Effector memory CD8-positive, alpha-beta T cell (primary cell): ENCODE results near the gene CLCN1.
"Not testable (repeated sequence)": the region's sequence is repeated elsewhere in the genome, so short reads cannot be mapped to it uniquely, and the experiment has no call there.

Experiments used
- ATAC-seq: fragments of 150-1000 bp; cut with Tn5 transposase; replicated peaks from 2 replicates; pipeline ENCODE4 v1.10.0; 2021; ENCODE audit warnings: mild to moderate bottlenecking, moderate library complexity
- DNase-seq, 3 experiments: peaks; one replicate each; pipeline ENCODE4 v3.0.0; 2021
- H3K27ac Mint-ChIP-seq, 2 donors: one replicate each; pipeline ENCODE4 v1.8.0; 2022; ENCODE audit warnings: mild to moderate bottlenecking in 2 of 2, mixed read lengths in 2 of 2, moderate library complexity in 2 of 2
- H3K27me3 Mint-ChIP-seq, 2 donors: one replicate each; pipeline ENCODE4 v1.8.0; 2022; ENCODE audit warnings: mixed read lengths in 2 of 2
- H3K36me3 Mint-ChIP-seq: one replicate; pipeline ENCODE4 v1.8.0; 2022; ENCODE audit warnings: mild to moderate bottlenecking, moderate library complexity, mixed read lengths; ENCODE audit not compliant: insufficient read depth
- H3K4me1 Mint-ChIP-seq, 2 donors: one replicate each; pipeline ENCODE4 v1.8.0; 2022; ENCODE audit warnings: low read depth in 2 of 2, mixed read lengths in 2 of 2
- H3K4me3 Mint-ChIP-seq, 2 donors: one replicate each; pipeline ENCODE4 v1.8.0; 2022; ENCODE audit warnings: mild to moderate bottlenecking in 2 of 2, mixed read lengths in 2 of 2, moderate library complexity in 2 of 2
- H3K9me3 Mint-ChIP-seq, 2 donors: one replicate each; pipeline ENCODE4 v1.8.0; 2022; ENCODE audit warnings: mixed read lengths in 2 of 2

CLCN1 gene

DNA sequence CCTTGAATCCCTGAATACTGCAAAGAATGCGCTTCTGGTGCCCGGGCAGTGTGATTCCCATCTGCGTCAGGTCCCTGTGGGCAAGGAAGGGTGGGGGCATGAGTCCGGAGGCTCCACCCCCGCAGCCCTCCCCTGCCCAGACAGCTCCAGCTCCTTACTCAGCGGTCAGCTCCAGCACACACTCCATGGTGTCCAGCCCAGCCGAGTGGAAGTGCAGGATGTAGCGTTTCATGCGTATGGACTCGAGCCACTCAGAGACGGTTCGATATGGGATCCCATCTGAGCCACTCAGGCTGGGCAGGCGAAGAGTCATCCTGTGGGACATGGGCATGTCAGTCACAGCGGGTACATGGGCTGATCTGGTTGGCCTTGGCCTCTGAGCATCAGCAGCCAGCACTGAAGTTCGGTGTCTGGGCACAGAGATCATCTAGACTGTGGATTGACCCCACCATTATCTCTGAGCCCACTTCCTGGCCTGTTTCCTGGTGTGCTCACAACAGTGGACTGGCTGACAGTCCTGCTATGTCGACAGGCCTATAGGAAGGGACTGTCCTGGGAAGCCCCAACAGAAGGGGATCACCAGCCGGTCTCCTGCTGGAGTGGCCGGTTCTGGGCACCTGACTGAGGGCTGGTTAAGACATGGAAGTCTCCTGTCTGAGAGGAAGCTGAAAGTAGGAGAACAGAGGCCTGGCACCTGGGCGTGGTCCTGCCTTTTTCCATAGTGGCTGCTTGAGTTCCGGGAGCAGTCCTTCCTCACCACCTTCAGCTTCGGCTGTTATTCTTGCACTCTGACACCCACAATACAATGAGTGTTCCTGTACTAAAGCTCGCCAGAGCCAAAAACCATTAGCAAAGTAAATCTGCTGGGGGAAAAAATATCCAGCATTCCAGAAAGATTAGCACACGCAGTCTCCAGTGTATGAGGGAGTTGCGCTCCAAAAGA, 75.8 kb downstream of the CLCN1 start:
- H3K4me1 Mint-ChIP-seq = peaks cover 17 to 19% of the 10 kb centered on the region in 2 donors
- H3K36me3 Mint-ChIP-seq = peaks cover 27% of the 10 kb centered on the region
- no peaks in the 10 kb centered on the region for H3K27me3 Mint-ChIP-seq
- H3K27ac Mint-ChIP-seq = peak overlapping the region in 1 of 2 donors; percentile 57
- H3K9me3 Mint-ChIP-seq = no peaks in the 10 kb centered on the region
- ATAC-seq (no peak), DNase-seq (no peak)
- H3K4me3 Mint-ChIP-seq = no peak overlapping the region

DNA sequence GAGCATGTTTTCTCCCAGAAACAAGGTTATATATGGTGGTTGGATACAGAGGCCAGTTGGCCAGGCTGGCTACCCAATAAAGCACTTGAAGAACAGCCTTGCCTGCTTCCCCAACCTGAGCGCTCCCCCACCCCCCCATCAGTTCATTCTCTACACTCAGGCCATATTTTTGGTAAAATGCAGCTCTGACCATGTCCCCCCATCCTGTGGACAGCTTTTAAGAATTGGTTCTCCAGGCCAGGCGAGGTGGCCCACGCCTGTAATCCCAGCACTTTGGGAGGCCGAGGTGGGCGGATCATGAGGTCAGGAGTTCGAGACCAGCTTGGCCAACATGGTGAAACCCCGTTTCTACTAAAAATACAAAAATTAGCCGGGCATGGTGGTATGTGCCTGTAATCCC, 76.5 kb downstream of the CLCN1 start:
- not testable (repeated sequence) for DNase-seq, H3K9me3 Mint-ChIP-seq, ATAC-seq, H3K4me3 Mint-ChIP-seq, H3K27me3 Mint-ChIP-seq
- Mint-ChIP-seq H3K27ac (peak overlapping the region; percentile 22 to 49), H3K36me3 (peaks cover 27% of the 10 kb centered on the region), H3K4me1 (peaks cover 17 to 19% of the 10 kb centered on the region in 2 donors)

DNA sequence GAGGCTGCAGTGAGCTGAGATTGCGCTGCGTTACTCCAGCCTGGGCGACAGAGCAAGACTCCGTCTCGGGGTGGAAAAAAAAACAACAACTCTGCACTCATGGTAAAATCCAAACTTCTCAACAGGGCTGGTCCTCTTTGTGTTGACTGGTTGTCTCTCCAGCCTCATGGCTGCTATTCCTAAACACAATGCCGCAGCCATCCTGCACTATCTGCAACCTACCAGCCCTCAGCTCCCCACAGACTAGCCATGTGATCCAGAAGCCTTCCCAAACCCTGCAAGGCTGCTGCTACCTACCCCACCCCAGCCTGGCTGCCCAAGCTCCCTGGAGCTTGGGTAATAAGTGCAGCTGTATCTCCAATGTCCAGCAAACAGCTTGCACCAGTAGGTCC, 77.0 kb downstream of the CLCN1 start:
- no peaks in the 10 kb centered on the region for H3K9me3 Mint-ChIP-seq
- ATAC-seq (no peak), DNase-seq (no peak)
- H3K27me3 Mint-ChIP-seq = no peaks in the 10 kb centered on the region
- peak overlapping the region; percentile 22 to 49 for H3K27ac Mint-ChIP-seq
- H3K4me3 Mint-ChIP-seq = no peak overlapping the region
- peaks cover 17 to 19% of the 10 kb centered on the region in 2 donors for H3K4me1 Mint-ChIP-seq
- peaks cover 22% of the 10 kb centered on the region for H3K36me3 Mint-ChIP-seq

DNA sequence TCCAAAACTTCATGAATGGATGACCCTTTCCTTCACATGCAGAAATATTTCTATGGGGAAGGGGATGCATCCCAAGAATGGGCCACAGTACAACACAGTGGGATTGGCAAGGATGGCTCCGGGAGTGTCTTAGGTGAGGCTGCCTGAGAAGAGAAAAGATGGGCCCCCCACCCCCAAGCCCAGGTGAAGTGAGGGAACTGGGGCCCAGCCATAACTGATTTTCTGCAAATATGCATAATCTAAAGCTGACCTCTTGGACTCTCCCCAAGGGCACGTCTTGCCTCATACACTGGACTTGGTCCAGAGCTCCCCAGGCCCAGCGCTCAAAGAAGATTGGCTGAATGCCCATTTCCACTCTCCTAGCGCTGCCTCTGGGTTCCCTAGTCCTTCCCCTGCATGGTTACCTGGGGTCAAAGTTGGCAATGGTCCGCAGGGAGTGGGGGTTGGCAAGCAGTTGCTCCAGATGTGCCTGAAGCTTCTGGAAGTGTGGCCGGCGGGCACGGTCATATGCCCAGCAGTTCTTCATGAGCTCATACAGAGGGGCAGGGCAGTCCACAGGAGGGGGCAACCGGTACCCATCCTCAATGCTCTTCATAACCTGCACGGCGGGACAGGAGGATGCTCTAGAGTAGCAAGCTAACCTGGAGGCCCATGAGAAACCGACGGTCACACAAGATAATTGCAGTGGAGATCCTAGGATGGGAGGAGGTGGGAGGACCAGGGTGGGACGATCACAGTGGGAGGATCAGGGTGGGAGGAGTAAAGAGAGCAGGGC, 77.5 kb downstream of the CLCN1 start:
- no peak for DNase-seq
- no peak for ATAC-seq

DNA sequence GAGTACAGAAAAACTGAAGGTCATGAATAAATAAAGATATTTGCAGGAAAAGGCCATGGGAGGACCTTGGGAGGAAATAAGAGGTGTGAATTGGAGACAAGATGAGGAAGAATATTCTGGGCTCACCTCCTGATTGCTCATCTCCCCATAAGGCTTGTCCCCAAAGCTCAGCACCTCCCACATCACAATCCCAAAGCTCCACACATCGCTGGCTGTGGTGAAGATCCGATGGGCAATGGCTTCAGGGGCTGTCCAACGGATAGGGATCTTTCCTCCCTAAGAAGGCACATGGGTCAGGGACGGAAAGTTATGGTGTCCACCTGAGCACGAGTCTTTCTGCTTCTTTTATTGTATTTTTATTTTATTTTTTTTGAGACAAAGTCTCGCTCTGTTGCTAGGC, 78.2 kb downstream of the CLCN1 start:
- ATAC-seq (no peak), DNase-seq (no peak)
- Mint-ChIP-seq H3K9me3 (no peaks in the 10 kb centered on the region), H3K36me3 (peaks cover 19% of the 10 kb centered on the region), H3K27me3 (no peaks in the 10 kb centered on the region), H3K27ac (no peak overlapping the region), H3K4me1 (peaks cover 17 to 19% of the 10 kb centered on the region in 2 donors), H3K4me3 (no peak overlapping the region)

More for the DNA sequence above, 77.5 kb downstream of the CLCN1 start:
- no peaks in the 10 kb centered on the region for H3K27me3 Mint-ChIP-seq
- H3K4me3 Mint-ChIP-seq = no peak overlapping the region
- no peaks in the 10 kb centered on the region for H3K9me3 Mint-ChIP-seq
- peaks cover 17 to 19% of the 10 kb centered on the region in 2 donors for H3K4me1 Mint-ChIP-seq
- peak overlapping the region in 1 of 2 donors; percentile 49 for H3K27ac Mint-ChIP-seq
- peaks cover 19% of the 10 kb centered on the region for H3K36me3 Mint-ChIP-seq

DNA sequence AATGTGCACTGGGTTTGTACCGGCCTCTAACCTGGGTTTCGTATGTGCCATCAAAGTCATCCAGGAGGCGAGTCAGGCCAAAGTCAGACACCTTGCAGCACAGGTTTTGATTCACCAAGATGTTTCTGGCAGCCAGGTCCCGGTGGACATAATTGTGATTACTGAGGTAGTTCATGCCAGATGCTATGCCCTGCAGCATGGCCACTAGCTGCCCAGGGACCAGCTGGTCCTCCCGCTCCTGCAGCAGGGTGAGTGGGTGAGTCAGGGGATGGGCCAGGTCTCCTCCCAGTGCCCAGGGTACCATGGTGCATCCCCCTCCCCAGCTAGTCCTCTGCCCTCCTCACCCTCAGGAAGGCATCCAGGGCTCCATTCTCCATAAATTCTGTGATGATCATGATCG, 78.9 kb downstream of the CLCN1 start:
- no peak overlapping the region for H3K4me3 Mint-ChIP-seq
- ATAC-seq = no peak
- H3K9me3 Mint-ChIP-seq = no peaks in the 10 kb centered on the region
- peaks cover 13 to 16% of the 10 kb centered on the region in 2 donors for H3K4me1 Mint-ChIP-seq
- no peaks in the 10 kb centered on the region for H3K27me3 Mint-ChIP-seq
- DNase-seq = no peak
- peak overlapping the region in 1 of 2 donors; percentile 83 for H3K27ac Mint-ChIP-seq
- H3K36me3 Mint-ChIP-seq = peaks cover 19% of the 10 kb centered on the region

DNA sequence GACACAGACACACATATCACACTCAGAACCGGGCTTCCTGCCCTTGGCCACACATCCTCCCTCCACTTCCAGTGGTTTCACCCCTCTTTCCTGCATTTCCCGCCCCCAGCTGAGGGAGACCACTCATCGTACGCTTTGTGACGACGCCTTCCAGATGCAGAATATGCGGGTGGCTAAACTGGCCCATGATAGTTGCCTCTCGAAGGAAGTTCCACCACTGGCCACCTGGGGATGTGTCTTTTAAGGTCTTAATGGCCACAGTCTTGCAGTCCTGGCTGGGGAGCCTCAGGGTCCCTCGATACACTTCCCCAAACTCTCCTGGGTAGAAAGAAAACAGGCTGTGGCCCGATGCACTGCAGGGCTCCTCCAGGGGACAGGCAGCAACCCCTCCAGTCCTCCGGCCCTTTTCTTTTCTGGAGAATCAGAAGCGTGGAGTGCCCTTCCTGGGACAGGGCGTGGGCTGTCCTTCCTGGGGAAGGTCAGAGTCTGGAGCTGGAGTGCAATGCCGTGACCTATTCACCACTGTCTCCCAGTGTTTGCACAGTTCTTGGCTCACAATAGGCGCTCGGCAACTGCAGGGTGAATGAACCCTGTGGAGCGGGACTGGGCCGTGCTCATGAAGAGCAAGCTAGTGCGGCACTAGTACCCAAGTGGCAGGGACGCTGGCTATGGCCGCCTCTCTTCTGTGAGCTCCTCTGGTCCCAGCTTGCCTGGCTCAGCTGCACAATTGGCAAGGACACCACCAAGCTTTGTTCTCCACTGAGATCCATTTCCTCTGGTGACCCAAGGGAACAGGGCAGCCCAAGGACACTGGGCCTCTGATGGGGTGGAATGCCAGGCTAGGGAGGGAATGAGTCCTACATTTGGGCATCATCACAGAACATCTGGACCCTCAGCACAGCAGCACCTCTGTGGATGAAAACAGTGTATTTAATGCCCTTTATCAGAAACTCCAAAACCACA, 79.6 kb downstream of the CLCN1 start:
- peaks cover 12% of the 10 kb centered on the region for H3K36me3 Mint-ChIP-seq
- peaks cover 10 to 15% of the 10 kb centered on the region in 2 donors for H3K4me1 Mint-ChIP-seq

DNA sequence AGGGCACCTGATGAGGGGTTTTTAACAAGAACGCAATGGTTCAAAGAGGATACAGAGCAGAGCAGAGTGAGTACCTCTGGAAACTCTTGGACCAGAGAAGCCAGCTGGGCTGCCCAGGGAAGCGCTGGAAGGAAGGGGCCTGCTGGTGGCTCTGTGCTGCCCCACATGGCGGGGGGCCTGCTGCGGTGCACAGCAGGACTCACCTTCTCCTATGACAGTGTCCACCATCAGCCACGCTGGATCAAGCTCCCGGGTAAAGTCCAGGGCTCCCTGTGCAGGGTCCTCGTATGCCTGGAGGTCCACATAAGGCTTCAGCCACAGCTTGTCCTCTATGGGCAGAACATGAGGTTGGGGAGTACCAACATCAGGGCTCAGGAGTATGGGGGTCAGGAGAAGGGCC, 80.3 kb downstream of the CLCN1 start:
- peaks cover 10 to 15% of the 10 kb centered on the region in 2 donors for H3K4me1 Mint-ChIP-seq
- no peaks in the 10 kb centered on the region for H3K9me3 Mint-ChIP-seq
- ATAC-seq (no peak), DNase-seq (no peak)
- H3K27ac Mint-ChIP-seq = no peak overlapping the region
- peaks cover 6% of the 10 kb centered on the region for H3K36me3 Mint-ChIP-seq
- no peak overlapping the region for H3K4me3 Mint-ChIP-seq
- H3K27me3 Mint-ChIP-seq = no peaks in the 10 kb centered on the region

More for the DNA sequence above, 79.6 kb downstream of the CLCN1 start:
- ATAC-seq = peak; percentile 50
- peak overlapping the region in 1 of 2 donors; percentile 7 for H3K4me3 Mint-ChIP-seq
- peak overlapping the region in 1 of 2 donors; percentile 83 for H3K27ac Mint-ChIP-seq
- H3K27me3 Mint-ChIP-seq = no peaks in the 10 kb centered on the region
- no peak for DNase-seq
- H3K9me3 Mint-ChIP-seq = no peaks in the 10 kb centered on the region

DNA sequence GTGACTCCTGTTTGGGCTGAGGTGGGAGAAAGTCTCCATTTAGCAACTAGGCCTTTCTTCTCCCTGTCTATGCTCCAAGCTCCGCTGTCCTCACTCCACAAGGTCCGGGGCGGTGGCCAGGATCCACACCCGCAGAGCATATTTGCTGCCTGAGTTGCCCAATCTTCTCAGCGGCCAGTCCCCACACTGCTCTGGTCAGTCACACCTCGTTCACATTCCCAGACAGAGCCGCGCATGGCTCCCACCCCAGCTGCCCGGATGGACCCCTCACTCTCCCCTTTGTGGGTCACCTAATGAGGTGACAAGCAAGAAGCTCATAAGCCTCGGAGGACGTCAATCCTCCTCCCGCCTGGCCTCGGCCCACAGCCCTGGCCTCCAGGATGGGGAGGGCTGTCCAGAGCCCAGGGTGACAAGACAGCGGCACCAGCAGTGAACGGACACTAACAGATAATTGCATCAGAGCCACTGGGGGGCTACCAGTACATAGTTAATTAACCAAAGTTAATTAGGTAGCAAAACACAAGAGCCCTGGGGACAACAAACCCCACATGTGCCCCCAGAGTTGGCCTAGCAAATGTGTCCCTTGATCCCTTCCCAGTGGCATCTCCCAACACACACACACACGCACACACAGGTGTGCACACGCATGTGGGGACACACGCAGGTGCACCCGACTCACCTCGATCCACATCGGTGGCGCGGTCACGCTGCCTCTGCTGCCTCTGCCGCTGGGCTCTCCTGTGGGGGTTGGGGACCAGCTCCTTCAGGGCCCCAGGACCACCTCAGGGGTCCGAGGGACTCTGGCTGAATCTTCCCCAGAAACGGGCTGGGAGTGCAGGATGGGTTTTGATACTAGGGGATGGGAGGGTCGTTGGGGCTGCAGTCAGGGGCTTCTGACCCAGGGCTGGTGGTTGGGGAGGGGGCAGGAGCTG, 81.0 kb downstream of the CLCN1 start:
- peaks cover 10 to 15% of the 10 kb centered on the region in 2 donors for H3K4me1 Mint-ChIP-seq
- H3K9me3 Mint-ChIP-seq = no peaks in the 10 kb centered on the region
- no peaks in the 10 kb centered on the region for H3K27me3 Mint-ChIP-seq
- no peak overlapping the region for H3K4me3 Mint-ChIP-seq
- peaks cover 3% of the 10 kb centered on the region for H3K36me3 Mint-ChIP-seq
- no peak for DNase-seq
- ATAC-seq = no peak
- H3K27ac Mint-ChIP-seq = no peak overlapping the region

DNA sequence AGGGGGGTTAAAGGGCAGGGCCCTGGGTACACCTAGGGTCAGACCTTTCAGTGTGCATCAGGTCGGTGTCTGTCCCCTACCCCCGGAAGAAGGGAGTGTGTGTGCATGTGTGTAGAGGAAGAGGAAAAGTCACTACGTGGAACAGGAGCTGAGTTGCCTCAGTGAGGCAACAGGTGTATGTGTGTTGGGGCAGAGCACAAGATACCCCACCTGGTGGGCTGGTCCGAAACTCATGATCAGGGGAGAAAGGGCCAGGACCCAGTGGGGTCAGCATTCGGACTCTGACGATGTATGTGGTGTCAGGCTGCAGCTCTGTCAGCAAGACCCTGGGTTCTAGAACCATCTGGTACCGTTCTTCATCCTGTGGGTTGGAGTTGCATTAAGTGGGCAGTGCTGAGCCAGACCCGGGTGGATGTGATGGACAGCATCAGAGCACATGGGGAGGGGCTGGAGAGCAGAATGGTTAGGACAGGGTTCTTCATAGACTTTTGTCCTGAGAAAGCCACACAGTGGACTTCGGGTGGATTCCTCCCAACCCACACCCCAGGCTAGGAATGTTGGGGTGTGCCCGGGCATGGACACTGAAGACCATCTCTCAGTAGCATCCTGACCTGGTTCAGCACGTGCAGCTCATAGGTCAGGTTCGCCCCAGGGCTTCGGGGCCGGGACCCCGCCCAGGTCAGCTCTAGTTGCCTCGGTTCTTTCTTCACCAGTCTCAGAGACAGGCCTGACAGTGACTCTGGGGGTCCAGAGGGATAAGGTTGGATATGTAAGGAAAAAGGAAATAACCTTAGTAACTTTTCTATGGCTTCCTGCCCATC, 82.0 kb downstream of the CLCN1 start:
- Mint-ChIP-seq H3K27ac (no peak overlapping the region), H3K27me3 (no peaks in the 10 kb centered on the region), H3K4me3 (no peak overlapping the region), H3K4me1 (peaks cover 10 to 14% of the 10 kb centered on the region in 2 donors), H3K9me3 (no peaks in the 10 kb centered on the region), H3K36me3 (peaks cover 3% of the 10 kb centered on the region)
- ATAC-seq = no peak
- DNase-seq = no peak

DNA sequence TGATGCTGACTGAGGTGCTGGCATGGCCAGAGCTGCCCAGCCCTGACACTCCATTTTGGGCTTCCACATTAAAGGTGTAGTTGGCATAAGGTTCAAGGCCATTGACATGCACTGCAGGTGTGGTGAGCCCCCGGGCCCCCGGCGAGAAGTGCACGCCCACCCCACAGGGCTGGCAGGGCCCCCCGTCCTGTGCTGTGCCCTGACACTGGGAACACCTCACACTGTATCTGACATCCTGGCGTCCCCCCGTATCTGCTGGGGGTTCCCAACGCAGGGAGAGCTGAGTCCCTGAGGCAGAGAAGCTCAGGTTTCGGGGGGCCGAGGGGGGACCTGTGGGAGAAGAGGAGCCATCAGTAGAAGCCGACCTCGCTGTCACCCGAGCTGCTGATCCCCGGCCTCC, 82.7 kb downstream of the CLCN1 start:
- Mint-ChIP-seq H3K36me3 (peaks cover 3% of the 10 kb centered on the region), H3K4me1 (peaks cover 8 to 10% of the 10 kb centered on the region in 2 donors), H3K9me3 (no peaks in the 10 kb centered on the region), H3K4me3 (no peak overlapping the region), H3K27ac (no peak overlapping the region), H3K27me3 (no peaks in the 10 kb centered on the region)
- DNase-seq (no peak), ATAC-seq (no peak)
